ENCODE data around the gene ALPI. TPM values are rescaled to one million over a fixed set of nuclear protein-coding genes. Genes with fewer than 3 reads are reported as not detected.
"Not testable (repeated sequence)": the region's sequence is repeated elsewhere in the genome, so short reads cannot be mapped to it uniquely, and the experiment has no call there.

Gene ALPI
- not detected for polyA plus RNA-seq (2013, experiment 1 of 2)
- not detected for polyA plus RNA-seq (2013, experiment 2 of 2)

DNA sequence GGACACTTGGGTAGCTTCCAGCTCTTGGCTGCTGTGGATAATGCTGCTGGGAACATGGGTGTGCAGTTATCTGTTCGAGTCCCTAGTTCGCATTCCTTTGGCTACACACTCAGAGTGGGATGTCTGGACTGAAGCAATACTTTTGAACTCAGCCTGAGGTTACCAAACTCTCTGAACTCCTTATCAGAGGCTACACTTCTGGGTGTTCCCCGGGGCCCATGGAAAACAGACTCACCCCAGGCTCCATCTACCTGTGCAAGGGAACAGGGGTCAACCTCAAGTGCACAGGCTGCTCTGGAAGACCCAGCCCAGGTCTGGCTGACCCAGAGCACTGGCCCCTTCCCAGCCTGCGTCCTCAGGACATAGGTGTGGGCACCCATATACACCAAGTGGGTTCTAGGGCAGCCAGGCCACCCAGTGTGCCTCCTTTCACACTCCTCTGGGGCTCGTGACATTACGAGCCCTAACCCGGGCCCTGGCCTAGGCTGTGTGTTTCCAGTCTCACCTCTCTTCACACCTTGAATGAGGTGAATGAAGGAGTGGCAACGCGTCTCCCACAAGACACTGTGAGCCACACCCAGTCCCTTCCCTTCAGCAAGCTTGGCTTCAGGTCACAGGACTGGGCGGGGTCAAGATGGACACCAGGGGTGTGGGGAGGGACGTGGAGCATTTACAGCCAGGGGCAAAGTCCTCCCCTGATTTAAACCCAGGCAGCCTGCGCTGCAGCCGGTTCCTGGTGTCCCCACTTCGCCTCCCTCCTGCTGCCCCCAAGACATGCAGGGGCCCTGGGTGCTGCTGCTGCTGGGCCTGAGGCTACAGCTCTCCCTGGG, at the start of gene ALPI:
Gene ALPI (plus strand): TSS at position 728 of the 830 bp plus-strand sequence. CDS start 47 bp downstream, at position 775.
- no peak within 1 kb of the TSS for H3K27ac ChIP-seq (ENCODE audit: low read depth, low read length, severe bottlenecking)
- no peak within 1 kb of the TSS for H3K4me3 ChIP-seq (ENCODE audit: extremely low read depth, insufficient read depth, low read length, poor library complexity, severe bottlenecking)
- 82 to 89% methylated on average over 10 to 11 of the region's 14 CpGs for WGBS, 2 experiments (ENCODE audit: insufficient coverage in 2 of 2)
- H3K36me3 ChIP-seq (ENCODE audit: control insufficient read depth, insufficient read depth, low read length): no peaks in the 10 kb centered on the region
- no peaks in the 10 kb centered on the region for H3K9me3 ChIP-seq (ENCODE audit: control insufficient read depth, low read length)
- H3K4me1 ChIP-seq (ENCODE audit: control insufficient read depth, insufficient read depth, low read length, poor library complexity, severe bottlenecking): no peaks in the 10 kb centered on the region

DNA sequence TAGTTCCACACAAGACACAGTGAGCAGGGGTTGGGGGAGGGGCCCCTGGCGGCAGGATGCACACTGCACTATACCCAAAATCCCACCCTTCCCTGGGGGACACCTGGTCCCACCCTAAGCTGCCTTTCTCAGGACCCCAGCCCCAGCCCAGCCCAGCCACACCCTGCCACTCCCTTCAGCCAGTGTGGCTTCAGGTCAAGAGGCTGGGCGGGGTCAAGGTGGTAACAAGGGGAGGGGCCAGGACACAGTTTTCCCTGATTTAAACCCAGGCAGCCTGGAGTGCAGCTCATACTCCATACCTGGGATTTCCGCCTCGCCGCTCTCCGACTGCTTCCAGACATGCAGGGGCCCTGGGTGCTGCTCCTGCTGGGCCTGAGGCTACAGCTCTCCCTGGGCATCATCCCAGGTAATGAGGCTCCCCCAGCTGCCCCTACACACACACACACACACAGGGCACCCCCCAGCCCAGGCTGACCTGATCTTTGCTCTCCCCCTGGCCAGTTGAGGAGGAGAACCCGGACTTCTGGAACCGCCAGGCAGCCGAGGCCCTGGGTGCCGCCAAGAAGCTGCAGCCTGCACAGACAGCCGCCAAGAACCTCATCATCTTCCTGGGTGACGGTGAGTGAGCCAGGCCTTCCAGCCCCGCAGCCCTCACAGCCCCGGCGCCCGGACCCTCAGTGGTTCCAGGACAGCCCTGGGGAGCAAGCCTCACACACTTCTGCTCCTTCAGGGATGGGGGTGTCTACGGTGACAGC, 49.2 kb upstream of the ALPI start, which contains the start of gene ALPG:
Gene ALPG (plus strand): TSS at position 289 of the 755 bp plus-strand sequence. CDS start 51 bp downstream, at position 340.
- no peaks in the 10 kb centered on the region for H3K4me1 ChIP-seq (ENCODE audit: control insufficient read depth, insufficient read depth, low read length, poor library complexity, severe bottlenecking)
- H3K27ac ChIP-seq (ENCODE audit: low read depth, low read length, severe bottlenecking): no peak within 1 kb of the TSS
- H3K4me3 ChIP-seq (ENCODE audit: extremely low read depth, insufficient read depth, low read length, poor library complexity, severe bottlenecking): no peak within 1 kb of the TSS
- 92 to 95% methylated on average over 12 to 14 of the region's 17 CpGs for WGBS, 2 experiments (ENCODE audit: insufficient coverage in 2 of 2)
- no peaks in the 10 kb centered on the region for H3K9me3 ChIP-seq (ENCODE audit: control insufficient read depth, low read length)
- no peaks in the 10 kb centered on the region for H3K36me3 ChIP-seq (ENCODE audit: control insufficient read depth, insufficient read depth, low read length)

DNA sequence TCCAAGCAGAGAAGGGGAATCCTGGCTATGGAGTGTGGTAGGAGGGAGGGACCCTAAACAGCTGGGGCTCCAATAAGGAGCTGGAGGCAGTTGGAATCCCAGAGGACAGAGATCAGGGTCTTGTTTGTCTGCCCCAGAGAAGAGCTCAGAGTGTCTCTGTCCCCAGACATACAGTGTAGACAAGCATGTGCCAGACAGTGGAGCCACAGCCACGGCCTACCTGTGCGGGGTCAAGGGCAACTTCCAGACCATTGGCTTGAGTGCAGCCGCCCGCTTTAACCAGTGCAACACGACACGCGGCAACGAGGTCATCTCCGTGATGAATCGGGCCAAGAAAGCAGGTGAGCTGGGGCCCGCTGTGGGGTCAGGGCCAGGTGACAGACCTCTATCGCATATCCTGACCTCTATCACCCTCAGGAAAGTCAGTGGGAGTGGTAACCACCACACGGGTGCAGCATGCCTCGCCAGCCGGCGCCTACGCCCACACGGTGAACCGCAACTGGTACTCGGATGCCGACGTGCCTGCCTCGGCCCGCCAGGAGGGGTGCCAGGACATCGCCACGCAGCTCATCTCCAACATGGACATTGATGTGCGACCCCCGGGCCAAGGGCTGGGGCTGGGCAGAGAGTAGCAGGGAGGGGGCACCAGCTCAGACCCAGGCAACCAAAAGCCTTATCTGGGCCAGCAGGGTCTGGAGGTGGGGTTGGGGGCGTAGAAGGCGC, 48.4 kb upstream of the ALPI start:
- not testable (repeated sequence) for H3K36me3 ChIP-seq (ENCODE audit: control insufficient read depth, insufficient read depth, low read length); H3K4me3 ChIP-seq (ENCODE audit: extremely low read depth, insufficient read depth, low read length, poor library complexity, severe bottlenecking); H3K9me3 ChIP-seq (ENCODE audit: control insufficient read depth, low read length); H3K27ac ChIP-seq (ENCODE audit: low read depth, low read length, severe bottlenecking); H3K4me1 ChIP-seq (ENCODE audit: control insufficient read depth, insufficient read depth, low read length, poor library complexity, severe bottlenecking)
- 94 to 96% methylated on average over 18 to 24 of the region's 30 CpGs for WGBS, 2 experiments (ENCODE audit: insufficient coverage in 2 of 2)

- not testable (repeated sequence) for H3K36me3 ChIP-seq (ENCODE audit: control insufficient read depth, insufficient read depth, low read length); H3K27ac ChIP-seq (ENCODE audit: low read depth, low read length, severe bottlenecking); H3K9me3 ChIP-seq (ENCODE audit: control insufficient read depth, low read length); H3K4me1 ChIP-seq (ENCODE audit: control insufficient read depth, insufficient read depth, low read length, poor library complexity, severe bottlenecking); H3K4me3 ChIP-seq (ENCODE audit: extremely low read depth, insufficient read depth, low read length, poor library complexity, severe bottlenecking)
- WGBS, 2 experiments (ENCODE audit: insufficient coverage in 2 of 2): 94 to 100% methylated on average over 2 to 4 of the region's 10 CpGs
These were observed 47.7 kb upstream of the ALPI start for GRCh38 chr2:232408269-232408668.

- not testable (repeated sequence) for H3K4me1 ChIP-seq (ENCODE audit: control insufficient read depth, insufficient read depth, low read length, poor library complexity, severe bottlenecking); H3K4me3 ChIP-seq (ENCODE audit: extremely low read depth, insufficient read depth, low read length, poor library complexity, severe bottlenecking); H3K27ac ChIP-seq (ENCODE audit: low read depth, low read length, severe bottlenecking); H3K36me3 ChIP-seq (ENCODE audit: control insufficient read depth, insufficient read depth, low read length); H3K9me3 ChIP-seq (ENCODE audit: control insufficient read depth, low read length)
- whole genome bisulfite sequencing, 2 experiments (ENCODE audit: insufficient coverage in 2 of 2): 95 to 96% methylated on average over 22 to 25 of the region's 40 CpGs
These were observed 46.3 kb upstream of the ALPI start for GRCh38 chr2:232409617-232410016.

- no peaks in the 10 kb centered on the region for H3K36me3 ChIP-seq (ENCODE audit: control insufficient read depth, insufficient read depth, low read length)
- H3K27ac ChIP-seq (ENCODE audit: low read depth, low read length, severe bottlenecking): no peak overlapping the region
- no peak overlapping the region for H3K4me3 ChIP-seq (ENCODE audit: extremely low read depth, insufficient read depth, low read length, poor library complexity, severe bottlenecking)
- H3K9me3 ChIP-seq (ENCODE audit: control insufficient read depth, low read length): no peaks in the 10 kb centered on the region
- no peaks in the 10 kb centered on the region for H3K4me1 ChIP-seq (ENCODE audit: control insufficient read depth, insufficient read depth, low read length, poor library complexity, severe bottlenecking)
- WGBS, 2 experiments (ENCODE audit: insufficient coverage in 2 of 2): 91 to 93% methylated on average over 5 to 7 of the region's 7 CpGs
These were observed 45.6 kb upstream of the ALPI start for GRCh38 chr2:232410238-232410900.

- Histone ChIP-seq H3K4me3 (ENCODE audit: extremely low read depth, insufficient read depth, low read length, poor library complexity, severe bottlenecking) (no peak overlapping the region), H3K27ac (ENCODE audit: low read depth, low read length, severe bottlenecking) (no peak overlapping the region), H3K36me3 (ENCODE audit: control insufficient read depth, insufficient read depth, low read length) (no peaks in the 10 kb centered on the region), H3K4me1 (ENCODE audit: control insufficient read depth, insufficient read depth, low read length, poor library complexity, severe bottlenecking) (no peaks in the 10 kb centered on the region), H3K9me3 (ENCODE audit: control insufficient read depth, low read length) (no peaks in the 10 kb centered on the region)
- 90 to 96% methylated on average over 4 to 5 of the region's 6 CpGs for WGBS, 2 experiments (ENCODE audit: insufficient coverage in 2 of 2)
These were observed 43.9 kb upstream of the ALPI start for GRCh38 chr2:232411901-232412629.

GRCh38 chr2:232412986-232413385, 43.0 kb upstream of the ALPI start:
- Histone ChIP-seq H3K4me3 (ENCODE audit: extremely low read depth, insufficient read depth, low read length, poor library complexity, severe bottlenecking) (no peak overlapping the region), H3K27ac (ENCODE audit: low read depth, low read length, severe bottlenecking) (no peak overlapping the region), H3K9me3 (ENCODE audit: control insufficient read depth, low read length) (no peaks in the 10 kb centered on the region), H3K36me3 (ENCODE audit: control insufficient read depth, insufficient read depth, low read length) (no peaks in the 10 kb centered on the region), H3K4me1 (ENCODE audit: control insufficient read depth, insufficient read depth, low read length, poor library complexity, severe bottlenecking) (no peaks in the 10 kb centered on the region)
- WGBS, 2 experiments (ENCODE audit: insufficient coverage in 2 of 2): 83 to 100% methylated on average over 1 of the region's 5 CpGs

DNA sequence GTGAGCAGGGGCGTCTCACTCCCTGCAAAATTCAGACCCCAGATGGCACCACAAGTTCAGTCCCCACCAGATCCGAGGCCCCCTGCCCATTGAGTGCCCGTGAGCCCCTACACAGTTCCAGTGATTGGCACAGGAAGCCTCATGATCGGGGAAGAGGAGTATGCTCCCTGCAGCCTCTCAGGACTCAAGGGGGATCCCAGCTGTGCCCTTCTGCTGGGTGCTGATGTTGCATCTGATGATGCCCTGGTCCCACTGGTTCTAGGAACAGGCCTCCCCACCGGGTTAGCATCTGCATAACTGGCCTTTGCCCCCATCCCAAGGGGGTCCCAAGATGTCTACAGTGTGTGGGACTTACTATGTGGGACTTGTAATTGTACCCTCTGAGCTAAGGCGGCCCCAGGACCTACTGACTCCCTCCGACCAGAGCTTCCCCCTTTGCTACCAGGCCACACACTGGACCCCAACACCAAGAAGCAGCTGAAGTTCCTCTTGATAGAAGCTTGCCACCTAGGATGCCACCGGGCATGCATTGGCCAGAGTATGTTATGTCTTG, 40.7 kb upstream of the ALPI start:
- no peak overlapping the region for H3K4me3 ChIP-seq (ENCODE audit: extremely low read depth, insufficient read depth, low read length, poor library complexity, severe bottlenecking)
- H3K36me3 ChIP-seq (ENCODE audit: control insufficient read depth, insufficient read depth, low read length): no peaks in the 10 kb centered on the region
- H3K27ac ChIP-seq (ENCODE audit: low read depth, low read length, severe bottlenecking): no peak overlapping the region
- 89 to 94% methylated on average over 5 to 6 of the region's 8 CpGs for WGBS, 2 experiments (ENCODE audit: insufficient coverage in 2 of 2)
- no peaks in the 10 kb centered on the region for H3K9me3 ChIP-seq (ENCODE audit: control insufficient read depth, low read length)
- H3K4me1 ChIP-seq (ENCODE audit: control insufficient read depth, insufficient read depth, low read length, poor library complexity, severe bottlenecking): peaks cover 5% of the 10 kb centered on the region

Measured in mesodermal cell (in vitro differentiated cells).